Measurements from ENCODE around the gene SLC18A3. TPM values are rescaled to one million over a fixed set of nuclear protein-coding genes. Genes with fewer than 3 reads are reported as not detected.

The SLC18A3 gene
- total RNA-seq, 1 experiment from 2014 or later, result not detected

GRCh38 chr10:49562893-49563292, 47.2 kb upstream of the SLC18A3 start:
- CTCF ChIA-PET, result no interaction called here
- intact Hi-C loops (cut with micrococcal nuclease; ENCODE audit: unreplicated experiment), result no loop called here

GRCh38 chr10:49564461-49565009, 45.6 kb upstream of the SLC18A3 start:
- POLR2A ChIA-PET, result no interaction called here

More at GRCh38 chr10:49562893-49563292, 47.2 kb upstream of the SLC18A3 start:
- POLR2A ChIA-PET, result no interaction called here
- peaks cover 20% of the 10 kb centered on the region for H3K27me3 ChIP-seq (ENCODE audit: control insufficient read depth, insufficient read depth, low read length)
- TF ChIP-seq REST (IDR thresholded peaks at IDR 0.05; ENCODE audit: insufficient read depth in 1 of 2, low read depth in 2 of 2, low read length in 1 of 2) (no peak), POLR2AphosphoS5 (IDR thresholded peaks at IDR 0.05; ENCODE audit: low read depth, low read length) (no peak), TCF7L2 (IDR thresholded peaks at IDR 0.05; ENCODE audit: low read depth, low read length) (no peak), CTCF (IDR thresholded peaks at IDR 0.05) (no peak), SIN3A (IDR thresholded peaks at IDR 0.05; ENCODE audit: borderline replicate concordance, insufficient read depth, low read depth, low read length) (no peak)
- in situ Hi-C loops (cut with HindIII; ENCODE audit: low pct_unique_long_range_greater_than_20kb, low sequenced_read_pairs), result no loop called here
- no peaks in the 10 kb centered on the region for H3K4me1 ChIP-seq (ENCODE audit: control insufficient read depth, insufficient read depth, low read length)
- BruUV-seq (replicated peaks), result no TSS peak
- H3K4me3 ChIP-seq (ENCODE audit: low read depth in 2 of 2, low read length in 2 of 2), result no peak overlapping the region
- H3K36me3 ChIP-seq (ENCODE audit: control insufficient read depth, insufficient read depth, low read length), result no peaks in the 10 kb centered on the region
- ATAC-seq, result no peak
- no peaks in the 10 kb centered on the region for H3K9me3 ChIP-seq (ENCODE audit: control insufficient read depth, insufficient read depth, low read depth, low read length)
- no peak overlapping the region for H3K27ac ChIP-seq (ENCODE audit: low read length)
- DNase-seq (ENCODE audit: low read depth, low spot score), result no peak

More at GRCh38 chr10:49564461-49565009, 45.6 kb upstream of the SLC18A3 start:
- Histone ChIP-seq H3K36me3 (ENCODE audit: control insufficient read depth, insufficient read depth, low read length) (no peaks in the 10 kb centered on the region), H3K9me3 (ENCODE audit: control insufficient read depth, insufficient read depth, low read depth, low read length) (no peaks in the 10 kb centered on the region), H3K27ac (ENCODE audit: low read length) (no peak overlapping the region), H3K27me3 (ENCODE audit: control insufficient read depth, insufficient read depth, low read length) (peaks cover 21% of the 10 kb centered on the region), H3K4me1 (ENCODE audit: control insufficient read depth, insufficient read depth, low read length) (no peaks in the 10 kb centered on the region), H3K4me3 (ENCODE audit: low read depth in 2 of 2, low read length in 2 of 2) (no peak overlapping the region)
- intact Hi-C loops (cut with micrococcal nuclease; ENCODE audit: unreplicated experiment) (no loop called here), in situ Hi-C loops (cut with HindIII; ENCODE audit: low pct_unique_long_range_greater_than_20kb, low sequenced_read_pairs) (no loop called here)
- no TSS peak for BruUV-seq (replicated peaks)
- DNase-seq (ENCODE audit: low read depth, low spot score) (no peak), ATAC-seq (no peak)
- CTCF ChIA-PET, result no interaction called here
- no peak for TF ChIP-seq REST (IDR thresholded peaks at IDR 0.05; ENCODE audit: insufficient read depth in 1 of 2, low read depth in 2 of 2, low read length in 1 of 2)
- no peak for TF ChIP-seq TCF7L2 (IDR thresholded peaks at IDR 0.05; ENCODE audit: low read depth, low read length)
- TF ChIP-seq CTCF (IDR thresholded peaks at IDR 0.05), result no peak
- no peak for TF ChIP-seq SIN3A (IDR thresholded peaks at IDR 0.05; ENCODE audit: borderline replicate concordance, insufficient read depth, low read depth, low read length)
- TF ChIP-seq POLR2AphosphoS5 (IDR thresholded peaks at IDR 0.05; ENCODE audit: low read depth, low read length), result no peak
